Activated CD8-positive, alpha-beta memory T cell treated with anti-CD3 and anti-CD28 coated beads for 48 hours (primary cell): ENCODE results near the gene BCAT1.
"Not testable (repeated sequence)": the region's sequence is repeated elsewhere in the genome, so short reads cannot be mapped to it uniquely, and the experiment has no call there.

Experiments used
- DNase-seq, 3 experiments: peaks; one replicate each; pipeline ENCODE4 v3.0.0-alpha.2; 2020; ENCODE audit warnings: low read depth in 2 of 3, low spot score in 2 of 3

BCAT1 gene

DNA sequence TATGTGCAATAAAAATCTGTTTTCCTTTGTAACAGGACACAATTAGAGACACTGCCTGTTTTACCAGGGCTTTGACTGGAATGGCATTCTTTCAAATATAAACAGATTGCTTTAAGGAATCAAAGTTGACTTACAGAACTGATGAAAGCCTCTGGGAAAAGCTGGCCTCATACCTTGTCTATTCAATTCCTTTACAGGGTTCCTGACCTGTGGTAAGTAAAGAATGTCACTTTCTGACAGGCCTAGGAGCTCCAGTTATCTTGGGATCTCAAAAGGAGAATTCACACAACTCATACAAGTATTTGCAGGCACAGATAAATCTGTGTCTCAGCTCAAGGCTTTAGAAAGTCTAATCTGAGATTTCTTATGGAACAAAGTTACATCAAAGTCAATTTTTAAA, 88.4 kb downstream of the BCAT1 start:
- DNase-seq = no peak

DNA sequence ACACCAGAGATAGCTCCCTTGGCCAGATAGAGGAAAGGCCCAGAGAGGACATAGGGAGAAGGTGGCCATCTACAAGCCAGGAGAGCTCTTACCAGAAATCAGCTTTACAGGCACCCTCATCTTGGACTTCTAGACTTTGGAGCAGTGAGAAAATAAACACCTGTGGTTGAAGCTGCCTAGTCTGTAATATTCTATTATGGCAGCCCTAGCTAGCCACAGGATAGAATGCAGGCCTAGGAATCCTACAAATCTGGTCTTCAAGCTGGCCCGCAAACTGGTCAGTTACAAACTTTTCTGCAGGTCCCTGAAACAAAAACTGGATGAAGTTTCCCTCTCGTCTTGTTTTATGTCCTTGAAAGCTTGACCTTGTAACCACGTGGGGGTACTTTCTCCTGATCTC, 92.4 kb downstream of the BCAT1 start:
- no peak for DNase-seq

DNA sequence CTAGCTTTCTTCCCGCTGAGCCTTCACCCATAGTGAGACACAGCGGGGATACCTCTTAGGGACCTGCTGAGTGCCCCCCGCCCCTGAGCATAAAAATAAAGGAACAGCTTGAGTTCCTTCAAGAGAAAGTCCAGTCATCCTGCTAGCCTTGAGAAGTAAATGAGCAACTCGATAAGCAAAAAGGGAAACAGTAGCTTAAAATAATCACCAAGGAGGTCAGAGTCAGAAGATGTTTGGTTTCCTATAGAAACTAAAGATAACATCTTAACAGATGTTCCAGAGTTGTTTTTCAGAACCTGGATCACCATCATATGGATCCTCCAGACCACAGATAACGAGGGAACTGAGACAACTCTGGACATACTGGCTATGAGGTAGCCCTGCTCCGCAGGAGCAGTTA, 94.0 kb downstream of the BCAT1 start:
- DNase-seq = no peak

DNA sequence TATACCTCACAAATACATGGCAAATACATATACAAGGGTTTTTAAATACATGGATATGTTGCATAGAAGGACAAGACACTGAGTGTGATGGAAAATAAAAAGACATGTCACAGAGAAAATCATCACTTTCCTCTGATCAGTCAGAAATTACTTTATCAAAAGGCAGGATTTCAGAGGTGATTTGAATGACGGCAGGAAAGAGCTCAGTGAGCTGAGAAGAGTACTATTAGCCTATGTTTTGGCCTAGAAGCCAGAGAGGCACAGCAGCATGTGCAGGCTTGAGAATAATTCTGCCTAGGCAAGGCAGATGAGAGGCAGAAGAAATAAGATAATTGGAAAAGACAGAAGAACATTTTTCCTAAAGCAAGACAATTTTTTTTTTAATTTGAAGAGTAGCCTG, 94.9 kb downstream of the BCAT1 start:
- DNase-seq = no peak

DNA sequence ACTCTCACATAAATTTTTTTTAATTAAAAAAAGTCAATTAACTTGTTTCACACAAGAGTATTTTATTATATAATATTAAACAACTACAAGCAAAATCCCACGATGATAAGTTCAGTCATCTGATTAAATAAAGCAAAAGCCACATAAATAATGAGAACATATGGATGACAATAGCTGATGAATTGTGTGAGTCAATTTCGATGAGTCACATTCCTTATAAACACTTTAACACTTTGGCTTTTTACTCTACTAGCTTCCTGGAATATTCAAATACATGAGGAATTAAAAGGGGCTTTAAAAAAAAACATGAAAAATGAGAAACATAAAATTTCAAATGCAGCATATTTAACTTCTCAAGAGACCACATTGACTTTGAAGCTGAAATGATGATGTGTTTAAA, 95.3 kb downstream of the BCAT1 start:
- no peak for DNase-seq

DNA sequence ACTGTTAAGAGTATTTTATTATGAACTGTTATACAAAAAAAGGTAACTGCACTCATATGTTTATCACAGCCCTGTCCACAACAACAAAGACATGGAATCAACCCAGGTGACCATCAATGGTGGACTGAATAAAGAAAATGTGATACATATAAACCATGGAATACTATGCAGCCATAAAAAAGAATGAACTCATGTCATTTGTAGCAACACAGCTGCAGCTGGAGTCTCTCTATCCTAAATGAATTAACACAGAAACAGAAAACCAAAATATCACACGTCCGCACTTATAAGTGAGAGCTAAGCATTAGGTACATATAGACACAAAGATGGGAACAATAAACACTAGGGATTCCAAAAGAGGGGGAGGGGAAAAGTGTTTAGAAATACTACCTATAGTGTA, 95.8 kb downstream of the BCAT1 start:
- DNase-seq = no peak

DNA sequence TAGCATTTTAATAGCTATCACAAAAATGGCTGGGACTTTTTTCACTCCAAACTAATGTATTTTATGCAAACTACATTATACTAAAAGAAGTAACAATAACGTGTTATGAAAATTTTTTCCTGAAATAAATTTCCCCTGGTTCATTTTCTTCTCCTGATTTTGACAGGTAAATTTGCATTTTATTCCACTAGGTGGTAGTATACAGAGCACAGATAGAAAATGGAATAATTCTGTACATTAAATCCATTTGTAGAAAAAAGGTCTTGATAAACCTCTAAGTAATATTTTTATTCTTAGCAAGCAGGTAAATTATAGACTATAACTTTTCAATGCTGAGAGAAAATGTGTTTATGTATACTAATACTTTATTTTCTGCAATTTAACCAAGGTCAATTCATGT, 96.5 kb downstream of the BCAT1 start:
- DNase-seq = no peak

DNA sequence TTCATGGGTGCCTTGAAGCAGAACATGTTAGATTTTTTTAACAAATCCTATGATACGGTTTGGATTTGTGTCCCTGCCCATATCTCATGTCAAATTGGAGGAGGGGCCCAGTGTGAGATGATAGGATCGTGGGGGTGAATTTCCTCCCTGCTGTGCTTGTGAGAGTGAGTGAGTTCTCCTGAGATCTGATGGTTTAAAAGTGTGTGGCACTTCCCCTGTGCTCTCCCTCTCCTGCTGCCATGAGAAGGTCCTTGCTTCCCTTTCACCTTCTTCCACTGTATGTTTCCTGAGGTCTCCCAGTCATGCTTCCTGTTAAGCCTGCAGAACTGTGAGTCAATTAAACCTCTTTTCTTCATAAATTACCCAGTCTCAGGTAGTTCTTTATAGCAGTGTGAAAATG, 97.0 kb downstream of the BCAT1 start:
- DNase-seq = not testable (repeated sequence)

DNA sequence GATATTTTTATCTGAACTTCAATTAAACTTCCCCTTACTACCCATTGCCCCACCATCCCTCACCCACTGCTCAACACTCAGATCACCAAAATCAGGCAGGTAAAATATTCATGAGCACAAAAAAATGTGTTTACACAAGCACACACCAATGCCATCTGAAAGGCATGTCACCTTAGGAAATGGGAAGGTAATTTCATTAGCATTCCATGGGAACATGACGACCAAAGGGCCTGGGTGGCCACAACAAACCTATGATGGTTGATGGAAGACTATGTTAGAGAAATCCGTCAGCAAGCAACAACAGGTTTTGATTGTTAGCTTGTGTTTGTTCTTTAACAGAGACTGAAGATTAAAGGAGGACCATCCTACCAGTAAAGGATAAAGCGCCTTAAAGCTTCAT, 97.6 kb downstream of the BCAT1 start:
- DNase-seq = no peak

DNA sequence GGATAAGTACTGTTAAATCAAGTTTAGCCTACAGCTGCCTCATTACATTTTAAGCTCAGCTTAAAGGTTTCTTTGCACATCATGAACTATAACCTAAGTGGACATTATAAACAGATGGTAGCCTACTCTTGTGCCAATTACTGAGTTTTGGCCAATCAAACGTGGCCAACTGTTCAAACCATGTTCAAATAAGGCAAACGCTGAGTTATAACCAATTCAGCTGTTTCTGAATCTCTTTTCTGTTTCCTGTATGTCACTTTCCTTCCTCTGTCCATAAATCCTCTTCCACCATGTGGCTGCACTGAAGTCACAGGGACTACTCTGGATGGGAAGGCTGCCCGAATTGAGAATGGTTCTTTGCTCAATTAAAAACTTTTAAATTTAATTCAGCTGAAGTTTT, 98.4 kb downstream of the BCAT1 start:
- DNase-seq = no peak

DNA sequence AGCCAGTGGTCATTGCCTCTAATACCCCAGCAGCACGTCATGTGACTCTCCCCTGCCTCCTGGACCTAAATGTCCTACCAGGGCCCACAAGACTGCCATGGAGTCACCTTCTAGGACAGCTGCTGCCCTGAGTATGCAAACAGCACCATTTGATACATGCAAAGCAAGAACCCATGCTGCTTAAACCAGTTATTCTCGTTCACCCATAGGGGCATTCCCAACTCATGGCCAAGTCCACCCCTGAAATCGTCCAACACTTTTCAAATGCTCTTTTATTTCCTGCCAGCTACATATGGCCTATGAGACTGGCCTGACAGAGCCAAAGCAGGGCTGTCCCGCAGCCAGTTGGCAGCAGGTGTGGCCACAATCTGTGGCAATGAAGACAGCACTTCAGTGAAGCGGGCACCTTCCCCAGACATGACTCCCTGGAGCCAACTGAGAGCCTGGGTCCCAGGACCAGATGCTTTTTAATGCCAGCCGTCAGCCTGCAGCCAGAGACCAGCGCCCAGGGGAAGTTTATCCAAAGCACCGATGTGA, 99.9 kb downstream of the BCAT1 start:
- DNase-seq = no peak

DNA sequence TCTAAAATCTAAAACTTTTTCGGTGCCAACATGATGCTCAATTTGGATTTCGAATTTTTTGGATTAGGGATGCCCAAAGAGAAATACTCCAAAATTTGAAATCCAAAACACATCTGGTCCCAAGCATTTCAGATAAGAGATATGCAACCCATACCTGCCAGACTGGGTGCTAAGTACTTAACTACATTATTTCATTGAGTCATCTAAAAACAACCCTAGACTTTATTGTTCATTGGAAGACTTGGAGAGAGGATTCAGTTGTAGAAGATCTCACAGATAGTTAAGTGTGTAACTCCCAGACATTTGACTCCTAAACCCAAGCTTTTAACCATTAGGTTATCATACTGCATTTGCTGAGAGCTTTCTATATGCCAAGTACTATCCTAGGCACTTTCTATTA, 102.2 kb downstream of the BCAT1 start:
- no peak for DNase-seq

DNA sequence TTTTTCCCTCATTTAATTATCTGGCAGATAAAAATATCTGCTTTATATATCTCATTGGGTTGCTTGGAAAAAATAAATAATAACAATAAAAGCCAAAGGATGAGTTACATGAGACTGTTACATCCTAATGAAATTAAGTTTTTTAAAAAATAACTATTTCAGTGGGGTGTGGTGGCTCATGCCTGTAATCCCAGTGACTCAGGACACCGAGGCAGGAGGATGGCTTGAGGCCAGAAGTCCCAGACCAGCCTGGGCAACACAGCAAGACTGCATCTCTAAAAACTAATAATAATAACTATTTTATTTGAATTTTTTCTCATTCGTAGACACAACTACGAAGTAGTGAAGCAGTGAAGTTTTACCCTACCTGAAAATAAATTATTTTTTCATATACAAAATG, 103.3 kb downstream of the BCAT1 start:
- no peak for DNase-seq

DNA sequence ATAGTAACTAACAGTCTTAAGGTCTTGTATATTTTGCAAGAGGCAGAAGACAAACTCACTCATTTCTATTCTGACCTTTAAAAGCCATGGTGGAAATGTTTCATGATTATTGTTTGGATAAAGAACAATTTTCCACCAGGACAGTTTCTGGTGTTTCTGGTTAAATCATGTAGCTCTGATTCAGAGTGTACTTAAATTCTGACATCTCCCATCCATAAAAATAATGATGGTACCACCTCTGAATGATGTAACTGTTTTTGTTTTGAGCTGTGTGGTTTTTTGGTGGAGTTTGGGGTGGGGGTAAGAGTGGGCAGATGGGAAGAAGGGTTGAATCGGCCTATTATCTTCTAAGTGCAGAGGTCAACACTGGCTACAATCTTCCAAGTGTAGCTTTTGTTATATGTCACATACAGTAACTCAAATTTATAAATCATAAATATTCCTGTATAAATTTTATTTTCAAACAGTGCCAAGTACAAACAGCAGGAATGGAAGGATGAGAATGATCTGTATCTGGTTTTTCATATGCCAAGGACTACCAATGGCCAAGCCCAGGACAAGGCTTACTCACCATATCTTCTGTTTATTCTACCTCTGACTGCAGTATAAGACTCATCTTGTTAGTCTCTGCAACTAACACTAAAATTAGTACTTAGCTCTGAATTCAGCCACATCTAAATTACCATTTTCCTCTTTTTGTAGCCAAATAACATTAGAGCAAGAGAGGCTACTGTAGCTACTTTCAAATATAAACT, 108.7 kb downstream of the BCAT1 start:
- DNase-seq = no peak

DNA sequence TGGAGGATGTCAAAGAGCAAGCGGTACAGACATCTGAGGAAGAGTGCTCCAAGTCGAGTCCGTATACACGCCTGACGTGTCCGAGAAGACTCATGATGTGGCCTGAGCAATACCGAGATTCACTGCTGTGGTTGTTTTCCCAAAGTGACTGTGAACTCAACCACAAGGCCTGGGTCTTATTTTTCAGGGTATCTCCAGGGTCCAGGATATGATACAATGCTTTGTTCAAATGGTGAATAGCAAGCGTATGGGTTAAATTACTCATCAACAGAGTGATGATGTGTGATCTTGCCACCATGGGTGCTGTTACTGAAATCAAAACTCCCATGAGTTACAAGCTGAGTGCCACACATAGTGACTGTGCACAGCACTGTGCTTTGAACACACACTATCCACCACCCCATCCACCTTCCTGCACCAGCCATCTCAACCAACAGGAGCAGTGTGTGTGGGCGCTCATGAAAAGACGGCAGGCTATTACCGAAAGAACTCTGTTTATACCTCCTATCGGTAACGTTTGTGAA, 109.6 kb downstream of the BCAT1 start:
- DNase-seq = peak in 2 of 3 experiments; percentile 35 to 42

DNA sequence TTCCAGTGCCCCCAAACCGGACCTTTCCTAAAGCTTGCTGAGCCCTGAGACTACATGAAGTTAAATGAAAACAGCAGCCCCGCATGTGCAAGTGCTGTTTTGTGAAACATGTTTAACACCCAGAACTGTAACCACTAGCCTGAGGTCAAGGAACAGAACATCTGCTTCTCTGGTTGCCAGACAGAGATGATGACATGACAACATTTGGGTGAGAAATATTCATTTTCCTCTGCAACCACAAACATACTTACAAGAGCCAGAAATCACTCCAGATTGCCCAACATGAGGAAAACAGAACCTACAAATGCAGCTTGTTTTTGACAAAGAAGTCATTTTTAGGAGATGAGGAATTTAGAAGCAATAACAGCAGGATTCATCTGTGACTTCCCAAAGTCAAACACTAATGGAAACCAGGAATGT, 110.4 kb downstream of the BCAT1 start:
- DNase-seq = no peak

DNA sequence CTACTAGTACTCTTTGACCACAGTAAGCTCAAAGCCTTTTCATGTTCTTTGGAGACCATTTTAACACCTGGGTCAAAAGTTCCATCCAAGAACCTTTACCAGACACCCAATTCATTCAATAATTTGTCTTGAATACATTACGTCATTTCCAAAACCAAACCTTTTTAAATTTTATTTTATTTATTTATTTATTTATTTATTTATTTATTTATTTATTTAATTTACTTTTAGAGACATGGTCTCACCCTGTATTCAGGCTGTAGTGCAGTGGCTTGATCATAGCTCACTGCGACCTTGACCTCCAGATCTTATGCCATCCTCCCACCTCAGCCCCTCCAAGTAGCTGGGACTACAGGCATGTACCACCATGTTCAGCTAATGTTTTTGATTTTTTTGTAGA, 113.5 kb downstream of the BCAT1 start:
- no peak for DNase-seq

DNA sequence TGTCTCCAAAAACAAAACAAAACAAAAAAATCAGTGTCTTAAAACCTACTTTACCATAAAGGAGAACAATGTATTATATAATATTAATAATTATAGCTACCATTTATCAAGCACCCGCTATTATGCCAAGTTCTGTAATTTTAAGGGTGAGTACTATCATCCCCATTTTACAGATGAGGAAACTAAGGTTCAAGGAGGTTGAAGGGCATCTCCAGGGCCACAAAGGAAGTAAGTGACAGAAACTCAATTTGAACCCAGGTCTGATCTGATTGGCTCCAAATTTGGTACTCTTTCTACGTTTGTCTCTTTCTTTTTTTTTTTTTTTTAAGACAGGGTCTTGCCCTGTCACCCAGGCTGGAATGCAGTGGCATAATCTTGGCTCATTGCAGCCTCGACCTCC, 115.4 kb downstream of the BCAT1 start:
- DNase-seq = no peak

DNA sequence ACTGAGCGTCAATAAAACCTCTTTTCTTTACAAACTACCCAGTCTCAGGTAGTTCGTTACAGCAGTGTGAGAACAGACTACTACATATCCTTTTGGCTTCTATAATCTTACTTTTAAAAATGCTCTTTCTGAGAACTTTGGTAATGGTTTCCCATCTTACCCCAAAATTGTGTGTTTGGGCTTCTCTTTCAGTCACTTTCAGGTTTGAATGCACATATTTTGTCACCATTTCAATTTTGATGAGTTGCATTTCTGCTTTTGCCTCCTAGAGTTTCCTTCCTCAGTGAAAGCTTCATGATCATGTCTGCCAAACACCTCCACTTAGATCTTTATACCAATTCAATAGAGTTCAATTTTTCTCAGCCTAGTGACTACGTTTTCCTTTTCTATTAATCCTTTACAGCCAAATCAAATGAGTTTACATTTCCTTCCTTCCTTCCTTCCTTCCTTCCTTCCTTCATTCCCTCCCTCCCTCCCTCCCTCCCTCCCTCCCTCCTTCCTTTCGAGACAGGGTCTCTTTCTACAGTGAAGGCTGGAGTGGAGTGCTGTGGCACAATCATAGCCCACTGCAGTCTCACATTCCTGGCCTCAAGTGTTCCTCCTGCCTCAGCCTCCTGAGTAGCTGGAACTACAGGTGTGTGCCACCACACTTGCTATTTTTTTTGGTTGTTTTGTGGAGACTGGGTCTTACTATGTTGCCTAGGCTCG, 124.9 kb downstream of the BCAT1 start:
- DNase-seq = no peak

DNA sequence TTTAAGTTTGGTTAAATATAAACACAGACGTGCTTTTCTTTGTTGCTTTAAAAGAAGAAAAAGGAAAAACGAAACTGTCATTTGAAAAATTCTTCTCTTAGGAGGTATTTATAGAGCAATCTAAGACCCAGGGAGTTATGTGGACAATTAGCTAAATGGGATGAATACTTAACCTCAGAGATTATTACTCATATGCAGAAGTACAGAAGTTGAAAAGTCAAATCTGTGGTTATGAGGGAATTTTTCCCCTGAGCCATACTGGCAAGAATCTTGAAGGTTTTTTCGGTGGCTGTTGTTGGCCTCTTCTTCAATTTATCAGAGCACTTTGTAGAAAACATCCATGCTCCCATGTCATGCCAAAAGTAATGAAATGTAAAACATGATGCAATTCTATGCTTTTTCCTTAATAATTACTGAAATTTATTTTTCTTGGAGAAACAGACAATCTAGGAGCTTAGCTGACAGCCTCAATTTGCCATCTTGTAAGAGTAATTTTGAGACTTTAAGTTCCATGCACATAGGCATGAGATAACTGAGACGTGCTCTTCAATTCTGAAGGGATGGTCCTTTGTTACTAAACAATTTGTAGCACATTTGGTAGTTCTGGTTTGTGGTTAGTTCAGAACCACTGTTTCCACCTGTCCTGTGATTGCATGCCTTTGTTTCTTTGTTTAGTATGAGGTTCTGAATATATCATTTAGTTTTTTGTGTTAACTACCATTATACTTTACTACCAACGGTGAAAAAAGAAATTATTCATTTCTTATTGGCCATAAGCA, 126.6 kb downstream of the BCAT1 start:
- DNase-seq = no peak

DNA sequence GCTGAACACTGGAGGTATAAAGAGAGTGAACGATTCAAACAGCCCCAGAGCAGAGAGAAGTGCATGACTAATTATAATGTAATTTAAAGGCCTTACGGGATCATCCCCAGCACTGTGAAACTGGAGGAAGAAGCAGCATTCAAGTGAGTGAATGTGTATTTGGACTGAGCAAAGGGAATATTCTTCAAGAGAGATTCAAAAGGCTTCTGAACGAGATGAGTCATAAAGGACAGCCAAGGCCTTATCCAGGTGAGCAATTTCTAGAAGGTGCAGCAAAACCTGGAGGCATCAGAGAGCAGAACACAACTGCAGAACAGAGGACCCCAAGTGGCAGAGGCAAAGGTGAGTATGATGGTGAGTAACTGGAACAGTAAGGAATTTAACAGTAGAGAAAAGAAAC, 127.2 kb downstream of the BCAT1 start:
- DNase-seq = no peak

DNA sequence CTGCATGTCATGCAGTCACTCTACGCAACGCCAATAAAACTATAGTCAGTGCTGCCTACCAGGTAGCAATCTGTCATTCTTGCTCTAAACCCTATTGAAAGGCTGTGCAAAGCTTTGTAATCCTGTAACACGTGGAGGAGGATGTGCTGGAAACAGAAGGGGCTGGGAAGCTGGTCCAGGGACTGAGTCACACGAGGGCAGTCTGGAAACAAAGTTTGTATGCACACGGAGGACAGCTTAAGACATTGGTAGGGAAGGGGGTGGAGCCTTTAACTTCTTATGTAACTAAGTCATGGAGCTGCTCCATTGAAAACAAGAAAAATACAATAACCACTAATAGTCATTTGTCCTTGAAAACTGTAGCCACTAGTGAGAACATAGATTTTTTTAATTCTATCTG, 128.0 kb downstream of the BCAT1 start:
- no peak for DNase-seq
